Lower leg skin (tissue), 4 donors: ENCODE measurements around the gene FAF2. TPM values are rescaled to one million over a fixed set of nuclear protein-coding genes. Genes with fewer than 3 reads are reported as not detected.
"Not testable (repeated sequence)": the region's sequence is repeated elsewhere in the genome, so short reads cannot be mapped to it uniquely, and the experiment has no call there.

Source experiments
- DNase-seq, 2 donors: peaks; one replicate each; pipeline ENCODE4 v3.0.0-alpha.2; 2019; ENCODE audit warnings: low spot score in 2 of 2
- H3K4me3 ChIP-seq: fragments of 200-600 bp; sonication (generic); 2 replicates; pipeline ENCODE4 v1.5.1; 2017; ENCODE audit warnings: mild to moderate bottlenecking, low read depth; ENCODE audit not compliant: poor library complexity, severe bottlenecking
- POLR2A ChIP-seq, 2 donors: fragments of 450-650 bp; IDR thresholded peaks; one replicate each; pipeline ENCODE4 v1.6.1; 2016 to 2017; ENCODE audit warnings: antibody characterized with exemption in 2 of 2, mild to moderate bottlenecking in 1 of 2, moderate library complexity in 1 of 2
- WGBS, 2 donors: methylation state at CpG; one replicate each; pipeline ENCODE4 v1.1.5; 2018; 5-methylcytosine and 5-hydroxymethylcytosine counted together
- intact Hi-C: fragments of 100-400 bp; cut with DNase I; formaldehyde crosslinking; loops from one replicate; pipeline ENCODE4 v1.15.0; 2023; ENCODE audit warnings: low total_unique reads
- total RNA-seq, 4 donors: library from RNA; depleted of rRNA; stranded (reverse); fragments of >200 nt; gene quantifications; one replicate each; pipeline ENCODE4 v1.1.0, GENCODE V29; 2016
- TF ChIP-seq, protein P1 (sequence below), 3 donors: fragments of 450-650 bp; IDR thresholded peaks; one replicate each; pipeline ENCODE4 v1.5.1; 2016; ENCODE audit warnings: antibody characterized with exemption in 3 of 3, mild to moderate bottlenecking in 3 of 3, moderate library complexity in 2 of 3

FAF2 gene
- total RNA-seq, 4 donors from 2014 or later, result 32.6 to 35.8 (median 33.7) TPM

DNA sequence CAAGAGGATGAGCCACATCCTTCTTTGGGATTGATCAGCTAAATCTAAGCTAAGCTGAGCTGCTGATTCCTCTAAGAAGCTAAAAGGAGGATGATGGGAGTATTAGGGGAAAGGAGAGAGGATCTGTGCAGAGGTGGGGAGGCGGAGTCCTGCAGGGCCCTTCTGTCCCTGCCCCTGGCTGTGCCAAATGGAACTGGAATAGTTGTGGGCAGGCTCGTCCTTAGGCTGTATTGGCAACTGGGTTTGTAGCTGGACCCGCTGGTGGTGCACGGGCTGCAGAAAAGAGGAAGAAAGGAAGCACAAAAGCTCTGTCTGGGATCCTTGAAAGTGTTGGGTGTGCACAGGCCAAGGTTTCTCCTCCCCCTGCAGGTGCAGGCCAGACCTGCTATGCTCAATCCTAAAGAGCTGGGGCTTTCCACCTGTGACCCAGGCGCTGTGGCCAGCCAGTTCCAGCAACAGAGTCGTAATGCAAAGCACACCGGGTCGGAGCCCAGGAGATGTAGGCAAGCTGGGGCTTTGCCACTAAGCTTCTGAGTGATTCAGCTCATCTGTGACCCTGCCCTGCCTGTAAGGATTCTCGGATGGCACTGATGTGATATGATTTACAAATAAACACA, 41.6 kb upstream of the FAF2 start:
- 63 to 70% methylated on average over 9 of the region's 9 CpGs for WGBS, 2 donors
- no peak overlapping the region for H3K4me3 ChIP-seq
- peak in 1 of 2 donors; percentile 68 for DNase-seq
- intact Hi-C loops, result no loop called here
- TF ChIP-seq, protein P1, sequence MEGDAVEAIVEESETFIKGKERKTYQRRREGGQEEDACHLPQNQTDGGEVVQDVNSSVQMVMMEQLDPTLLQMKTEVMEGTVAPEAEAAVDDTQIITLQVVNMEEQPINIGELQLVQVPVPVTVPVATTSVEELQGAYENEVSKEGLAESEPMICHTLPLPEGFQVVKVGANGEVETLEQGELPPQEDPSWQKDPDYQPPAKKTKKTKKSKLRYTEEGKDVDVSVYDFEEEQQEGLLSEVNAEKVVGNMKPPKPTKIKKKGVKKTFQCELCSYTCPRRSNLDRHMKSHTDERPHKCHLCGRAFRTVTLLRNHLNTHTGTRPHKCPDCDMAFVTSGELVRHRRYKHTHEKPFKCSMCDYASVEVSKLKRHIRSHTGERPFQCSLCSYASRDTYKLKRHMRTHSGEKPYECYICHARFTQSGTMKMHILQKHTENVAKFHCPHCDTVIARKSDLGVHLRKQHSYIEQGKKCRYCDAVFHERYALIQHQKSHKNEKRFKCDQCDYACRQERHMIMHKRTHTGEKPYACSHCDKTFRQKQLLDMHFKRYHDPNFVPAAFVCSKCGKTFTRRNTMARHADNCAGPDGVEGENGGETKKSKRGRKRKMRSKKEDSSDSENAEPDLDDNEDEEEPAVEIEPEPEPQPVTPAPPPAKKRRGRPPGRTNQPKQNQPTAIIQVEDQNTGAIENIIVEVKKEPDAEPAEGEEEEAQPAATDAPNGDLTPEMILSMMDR (IDR thresholded peaks at IDR 0.05), result no peak
- TF ChIP-seq POLR2A (IDR thresholded peaks at IDR 0.05), result no peak

DNA sequence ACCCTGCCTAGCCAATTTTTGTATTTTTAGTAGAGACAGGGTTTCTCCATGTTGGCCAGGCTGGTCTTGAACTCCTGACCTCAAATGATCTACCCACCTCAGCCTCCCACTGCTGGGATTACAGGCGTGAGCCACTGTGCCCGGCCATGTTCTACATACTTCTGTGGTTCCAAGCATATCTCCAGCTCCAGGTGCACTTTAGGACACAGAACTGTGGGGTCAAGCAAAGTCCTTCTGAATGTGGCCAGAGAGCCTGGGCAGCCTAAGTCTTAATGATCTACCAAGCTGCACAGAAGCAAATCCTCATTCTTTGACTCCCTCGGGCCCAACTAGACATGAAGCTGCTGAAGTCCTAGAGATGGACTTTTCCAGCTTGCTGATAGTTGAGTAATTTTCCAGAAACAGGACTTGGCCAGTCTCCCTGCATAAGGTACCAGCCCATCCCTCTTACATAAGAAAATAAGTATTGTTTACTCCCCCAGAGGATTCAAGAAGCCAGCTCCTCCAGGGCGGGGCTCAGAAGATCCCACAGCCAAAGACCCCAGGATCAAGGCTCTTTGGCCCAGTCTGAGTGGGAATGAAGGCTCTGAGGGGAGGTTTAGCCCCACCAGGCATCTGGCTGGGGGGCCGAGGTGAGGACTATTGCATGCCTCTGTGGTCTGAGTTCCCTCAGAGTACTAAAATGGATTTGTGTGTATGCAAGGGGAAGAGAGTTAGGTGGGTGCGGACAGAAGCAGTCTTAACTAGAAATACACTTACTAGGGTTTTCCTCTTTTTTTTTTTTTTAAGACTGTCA, 40.5 kb upstream of the FAF2 start:
- intact Hi-C loops, result no loop called here
- TF ChIP-seq, protein P1 (IDR thresholded peaks at IDR 0.05), result no peak
- no peak for TF ChIP-seq POLR2A (IDR thresholded peaks at IDR 0.05)
- H3K4me3 ChIP-seq, result no peak overlapping the region
- 54 to 63% methylated on average over 6 of the region's 6 CpGs for WGBS, 2 donors
- DNase-seq, result peak; percentile 48 to 83

DNA sequence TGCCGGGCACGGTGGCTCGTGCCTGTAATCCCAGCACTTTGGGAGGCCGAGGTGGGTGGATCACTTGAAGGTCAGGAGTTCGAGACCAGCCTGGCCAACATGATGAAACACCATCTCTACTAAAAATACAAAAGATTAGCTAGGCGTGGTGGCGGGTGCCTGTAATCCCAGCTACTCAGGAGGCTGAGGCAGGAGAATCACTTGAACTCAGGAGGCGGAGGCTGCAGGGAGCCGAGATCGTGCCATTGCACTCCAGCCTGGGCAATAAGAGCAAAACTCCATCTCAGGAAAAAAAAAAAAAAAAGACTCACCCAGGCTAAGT, 40.0 kb upstream of the FAF2 start:
- H3K4me3 ChIP-seq, intact Hi-C loops: not testable (repeated sequence)
- 69 to 72% methylated on average over 10 of the region's 10 CpGs for WGBS, 2 donors
- DNase-seq, result peak in 1 of 2 donors; percentile 76

DNA sequence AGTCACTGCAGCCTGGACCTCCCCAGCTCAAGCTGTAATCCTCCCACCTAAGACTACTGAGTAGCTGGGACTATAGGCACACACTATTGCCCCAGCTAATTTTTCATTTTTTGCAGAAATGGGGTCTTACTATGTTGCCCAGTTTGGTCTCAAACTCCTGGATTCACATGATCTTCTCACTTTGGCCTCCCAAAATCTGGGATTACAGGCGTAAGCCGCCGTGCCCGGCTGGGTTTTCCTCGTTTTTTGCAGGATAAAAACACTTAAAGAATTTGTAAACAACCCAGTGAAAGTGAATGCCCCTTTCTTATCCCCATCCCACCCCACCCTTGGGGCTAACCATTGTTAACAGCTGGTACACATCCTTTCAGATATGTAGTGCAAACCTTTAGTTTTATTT, 39.6 kb upstream of the FAF2 start:
- H3K4me3 ChIP-seq, result no peak overlapping the region
- 87 to 92% methylated on average over 5 of the region's 5 CpGs for WGBS, 2 donors
- intact Hi-C loops, result no loop called here
- TF ChIP-seq POLR2A (IDR thresholded peaks at IDR 0.05), result no peak
- TF ChIP-seq, protein P1 (IDR thresholded peaks at IDR 0.05), result no peak
- peak in 1 of 2 donors; percentile 85 for DNase-seq

DNA sequence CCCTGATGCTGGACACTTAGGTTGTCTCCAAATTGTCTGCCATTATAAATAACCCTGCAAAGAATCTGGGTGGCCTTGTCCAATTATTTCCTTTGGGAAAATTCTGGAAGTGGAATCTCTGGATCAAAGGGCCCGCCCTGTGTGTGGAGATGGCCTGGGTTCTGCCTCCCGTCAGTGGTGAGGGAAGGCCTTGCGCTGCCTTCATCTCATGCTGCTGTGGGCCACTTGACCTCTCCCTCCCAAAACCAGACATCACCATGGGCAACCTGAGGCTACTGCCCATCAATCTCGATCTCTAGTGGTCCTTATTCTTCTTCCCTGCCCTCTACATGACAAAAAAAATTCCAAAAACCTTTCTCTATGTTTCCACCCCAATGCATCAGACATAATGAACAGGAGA, 38.4 kb upstream of the FAF2 start:
- intact Hi-C loops, result loop anchor here (10.0 kb wide), 1 partner anchor 125 kb away; the partner anchor contains the start of gene RNF44
- DNase-seq, result peak in 1 of 2 donors; percentile 66
- H3K4me3 ChIP-seq, result no peak overlapping the region
- TF ChIP-seq, protein P1 (IDR thresholded peaks at IDR 0.05), result no peak
- no peak for TF ChIP-seq POLR2A (IDR thresholded peaks at IDR 0.05)
- whole genome bisulfite sequencing, 2 donors, result 86 to 90% methylated on average over 4 of the region's 4 CpGs

DNA sequence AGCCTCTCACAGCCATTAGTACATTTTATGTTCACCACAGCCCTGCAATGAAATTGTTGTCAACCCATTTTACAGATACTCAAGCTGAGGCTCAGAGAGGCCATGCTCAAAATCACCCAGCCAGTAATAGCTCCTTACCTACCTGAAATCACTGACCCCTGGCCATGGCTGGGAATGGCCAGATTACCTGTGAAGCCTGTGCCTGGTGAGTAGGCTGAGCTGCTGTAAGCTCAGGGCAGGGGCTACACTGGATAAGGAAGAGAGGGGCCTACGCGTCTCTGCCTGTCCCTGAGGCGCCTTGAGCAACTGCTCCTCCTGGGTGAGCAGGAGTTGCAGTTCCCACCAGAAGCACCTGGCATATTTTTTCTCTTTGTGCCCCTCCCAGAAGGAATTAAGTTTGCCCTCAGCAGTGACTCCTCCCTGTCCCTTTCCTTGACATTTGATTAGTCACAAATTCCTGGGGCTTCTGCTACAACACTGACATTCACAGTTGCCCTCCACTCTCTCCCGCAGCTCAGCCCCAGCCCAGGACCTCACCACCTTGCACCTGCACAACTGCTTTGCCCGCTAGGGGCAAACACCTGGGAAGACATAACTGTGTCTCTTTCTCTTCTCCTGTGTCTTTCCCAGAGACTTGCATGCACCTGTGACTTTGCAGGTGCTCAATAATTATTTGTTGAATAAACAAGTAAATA, 37.6 kb upstream of the FAF2 start:
- TF ChIP-seq POLR2A (IDR thresholded peaks at IDR 0.05), result no peak
- TF ChIP-seq, protein P1 (IDR thresholded peaks at IDR 0.05), result no peak

More for the DNA sequence above, 37.6 kb upstream of the FAF2 start:
- H3K4me3 ChIP-seq, result no peak overlapping the region
- DNase-seq, result peak in 1 of 2 donors; percentile 66
- intact Hi-C loops, result loop anchor here (10.0 kb wide), 1 partner anchor 124 kb away; the partner anchor contains the start of gene RNF44
- WGBS, 2 donors, result 63 to 74% methylated on average over 5 of the region's 5 CpGs
